Sigmoid colon (tissue), 7 donors: ENCODE measurements around the gene CHRM4. TPM values are rescaled to one million over a fixed set of nuclear protein-coding genes. Genes with fewer than 3 reads are reported as not detected.

Experiments used
- DNase-seq: peaks from one replicate; pipeline ENCODE4 v3.0.0-alpha.2; 2019
- H3K27ac ChIP-seq, 4 donors: fragments of 200-600 bp; sonication (generic); one replicate each; pipeline ENCODE4 v1.5.1; 2016 to 2019; ENCODE audit warnings: mild to moderate bottlenecking in 1 of 4
- H3K27me3 ChIP-seq, 3 donors: fragments of 200-600 bp; sonication (generic); one replicate each; pipeline ENCODE4 v1.5.1; 2019; ENCODE audit warnings: mild to moderate bottlenecking in 1 of 3
- H3K36me3 ChIP-seq, 4 donors: fragments of 200-600 bp; sonication (generic); one replicate each; pipeline ENCODE4 v1.5.1; 2016 to 2019
- H3K4me1 ChIP-seq, 4 donors: fragments of 200-600 bp; sonication (generic); one replicate each; pipeline ENCODE4 v1.5.1; 2017 to 2019
- H3K4me3 ChIP-seq, 4 donors: fragments of 200-600 bp; sonication (generic); one replicate each; pipeline ENCODE4 v1.5.1; 2017 to 2019; ENCODE audit warnings: mild to moderate bottlenecking in 2 of 4, moderate library complexity in 1 of 4
- H3K9me3 ChIP-seq, 4 donors: fragments of 200-600 bp in 3 of 4; sonication (generic) in 3 of 4; one replicate each; pipeline versions ENCODE4 v1.5.1 to v1.6.1; 2013 to 2019
- EP300 ChIP-seq, 4 donors: sonication (generic); formaldehyde crosslinking; IDR thresholded peaks; one replicate each; pipeline ENCODE4 v1.6.1; 2017; ENCODE audit warnings: antibody characterized with exemption in 4 of 4
- POLR2A ChIP-seq, 2 donors: fragments of 450-650 bp; IDR thresholded peaks; one replicate each; pipeline ENCODE4 v1.6.1; 2016; ENCODE audit warnings: antibody characterized with exemption in 2 of 2, mild to moderate bottlenecking in 2 of 2, moderate library complexity in 2 of 2
- POLR2AphosphoS5 ChIP-seq, 4 donors: sonication (generic); formaldehyde crosslinking; IDR thresholded peaks; one replicate each; pipeline ENCODE4 v1.6.1; 2017; ENCODE audit warnings: antibody characterized with exemption in 4 of 4
- WGBS, 2 donors: extraction: QIAGEN DNeasy Blood & Tissue Kit; methylation state at CpG; one replicate each; pipeline ENCODE4 v1.1.7; 2013; 5-methylcytosine and 5-hydroxymethylcytosine counted together
- intact Hi-C: fragments of 100-400 bp; cut with DNase I; formaldehyde crosslinking; loops from one replicate; pipeline ENCODE4 v1.15.1; 2023
- polyA plus RNA-seq, 3 donors: library from polyadenylated mRNA; stranded (reverse); fragments of 200-250 nt; gene quantifications; one replicate each; pipeline ENCODE4 v1.2.3, GENCODE V29; 2013
- total RNA-seq, 4 donors: library from RNA; depleted of rRNA; stranded (reverse); fragments of >200 nt; gene quantifications; one replicate each; pipeline ENCODE4 v1.1.0, GENCODE V29; 2016
- TF ChIP-seq, protein P1 (sequence below), 4 experiments: fragments of 450-650 bp in 3 of 4; fragments of 200-600 bp in 1 of 4; IDR thresholded peaks; one replicate each; pipeline ENCODE4 v1.5.1; 2016 to 2019; ENCODE audit warnings: antibody characterized with exemption in 4 of 4, mild to moderate bottlenecking in 3 of 4, moderate library complexity in 2 of 4
- donor health status: healthy with polysubstance abuse.
- donor health status: Bipolar disorder and iron deficiency.
- donor health status: healthy.

Gene CHRM4
- total and polyA plus RNA-seq, 7 donors = 0.55 to 5.4 (median 2.9) TPM; not detected in 1

DNA sequence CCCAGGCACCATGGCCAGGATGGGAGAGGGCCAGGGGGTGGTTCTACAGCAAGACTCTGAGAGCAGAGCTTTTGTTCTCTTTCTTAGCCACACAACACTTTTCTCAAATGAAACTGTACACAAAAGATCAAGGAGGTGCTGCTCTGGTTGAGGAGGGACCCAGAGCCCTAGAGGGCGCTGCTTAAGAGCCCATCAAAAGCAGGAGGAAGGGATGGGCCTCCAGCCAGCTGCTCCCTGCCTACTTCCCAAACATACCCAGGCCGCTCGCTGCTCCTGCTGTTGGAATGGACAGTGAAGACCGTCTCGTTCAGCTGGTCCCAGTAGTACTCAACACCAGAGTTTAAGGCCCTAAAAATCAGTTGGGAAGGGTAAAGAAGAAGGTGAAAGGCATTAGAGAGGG is 18.4 kb upstream of the CHRM4 start:
- Histone ChIP-seq H3K9me3 (no peaks in the 10 kb centered on the region), H3K27me3 (no peaks in the 10 kb centered on the region), H3K27ac (no peak overlapping the region), H3K4me3 (no peak overlapping the region), H3K36me3 (peaks cover 13 to 74% (median 34%) of the 10 kb centered on the region in 4 donors), H3K4me1 (peaks cover 0 to 5% (median 2%) of the 10 kb centered on the region in 4 donors)
- WGBS, 2 donors = 87 to 90% methylated on average over 5 of the region's 5 CpGs
- DNase-seq = no peak
- intact Hi-C loops = no loop called here
- TF ChIP-seq POLR2AphosphoS5 (IDR thresholded peaks at IDR 0.05) = no peak
- TF ChIP-seq, protein P1, sequence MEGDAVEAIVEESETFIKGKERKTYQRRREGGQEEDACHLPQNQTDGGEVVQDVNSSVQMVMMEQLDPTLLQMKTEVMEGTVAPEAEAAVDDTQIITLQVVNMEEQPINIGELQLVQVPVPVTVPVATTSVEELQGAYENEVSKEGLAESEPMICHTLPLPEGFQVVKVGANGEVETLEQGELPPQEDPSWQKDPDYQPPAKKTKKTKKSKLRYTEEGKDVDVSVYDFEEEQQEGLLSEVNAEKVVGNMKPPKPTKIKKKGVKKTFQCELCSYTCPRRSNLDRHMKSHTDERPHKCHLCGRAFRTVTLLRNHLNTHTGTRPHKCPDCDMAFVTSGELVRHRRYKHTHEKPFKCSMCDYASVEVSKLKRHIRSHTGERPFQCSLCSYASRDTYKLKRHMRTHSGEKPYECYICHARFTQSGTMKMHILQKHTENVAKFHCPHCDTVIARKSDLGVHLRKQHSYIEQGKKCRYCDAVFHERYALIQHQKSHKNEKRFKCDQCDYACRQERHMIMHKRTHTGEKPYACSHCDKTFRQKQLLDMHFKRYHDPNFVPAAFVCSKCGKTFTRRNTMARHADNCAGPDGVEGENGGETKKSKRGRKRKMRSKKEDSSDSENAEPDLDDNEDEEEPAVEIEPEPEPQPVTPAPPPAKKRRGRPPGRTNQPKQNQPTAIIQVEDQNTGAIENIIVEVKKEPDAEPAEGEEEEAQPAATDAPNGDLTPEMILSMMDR (IDR thresholded peaks at IDR 0.05) = no peak
- no peak for TF ChIP-seq POLR2A (IDR thresholded peaks at IDR 0.05)
- TF ChIP-seq EP300 (IDR thresholded peaks at IDR 0.05) = no peak

DNA sequence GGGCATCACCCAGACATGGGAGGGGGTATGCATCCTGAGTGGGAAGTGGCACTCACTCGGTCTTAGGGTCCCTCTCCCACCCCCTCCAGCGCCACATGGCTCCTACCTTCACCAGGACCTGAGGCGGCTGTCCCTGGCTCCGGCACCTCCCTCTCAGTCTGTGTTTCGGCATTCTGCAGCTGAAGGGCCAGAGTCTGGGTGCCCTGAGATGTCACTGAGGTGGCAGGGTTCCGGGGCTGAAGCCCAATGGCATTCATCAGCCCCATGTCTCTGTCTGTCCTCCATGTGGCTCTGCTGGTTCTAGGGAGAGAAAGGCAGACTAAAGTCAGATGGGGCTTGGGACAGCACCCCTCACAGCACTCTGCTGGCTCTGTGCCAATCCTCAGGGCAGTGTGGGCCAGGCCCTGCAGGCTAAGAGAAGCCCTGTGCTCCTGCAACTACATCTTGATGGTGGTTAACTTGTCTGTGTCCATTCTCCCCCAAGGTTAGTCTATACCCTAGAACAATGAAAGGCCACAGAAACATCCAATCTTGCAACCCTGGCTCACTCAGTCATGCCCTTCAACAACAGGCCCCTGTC is 16.9 kb upstream of the CHRM4 start:
- intact Hi-C loops = no loop called here

DNA sequence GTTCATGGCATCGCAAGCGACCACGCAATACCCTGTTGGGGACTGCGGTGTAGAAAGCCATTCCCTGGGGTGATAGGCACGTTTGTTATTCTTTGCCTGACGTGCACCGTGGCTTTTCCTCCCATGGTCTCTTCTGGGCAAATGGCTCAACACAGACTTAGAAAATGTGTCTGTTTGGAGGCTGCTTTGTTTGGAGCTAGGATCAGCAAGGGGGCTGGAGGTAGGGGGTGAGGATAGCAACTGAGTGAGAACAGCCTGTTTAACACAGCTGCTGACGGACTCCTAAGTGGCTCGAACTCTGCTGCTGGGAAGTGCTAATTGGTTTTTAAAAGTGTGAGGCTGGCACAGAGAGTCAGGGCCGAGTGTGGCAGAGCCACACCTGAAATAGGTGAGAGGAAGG is 16.1 kb upstream of the CHRM4 start:
- intact Hi-C loops = no loop called here

More for the DNA sequence above, 16.9 kb upstream of the CHRM4 start:
- peaks cover 13 to 71% (median 26%) of the 10 kb centered on the region in 4 donors for H3K36me3 ChIP-seq
- H3K4me1 ChIP-seq = peaks cover 0 to 10% (median 5%) of the 10 kb centered on the region in 4 donors
- no peak for TF ChIP-seq POLR2A (IDR thresholded peaks at IDR 0.05)
- no peak for TF ChIP-seq POLR2AphosphoS5 (IDR thresholded peaks at IDR 0.05)
- TF ChIP-seq, protein P1 (IDR thresholded peaks at IDR 0.05) = no peak
- no peak for TF ChIP-seq EP300 (IDR thresholded peaks at IDR 0.05)
- H3K9me3 ChIP-seq = no peaks in the 10 kb centered on the region
- no peaks in the 10 kb centered on the region for H3K27me3 ChIP-seq
- no peak overlapping the region for H3K27ac ChIP-seq
- DNase-seq = no peak
- WGBS, 2 donors = 96 to 97% methylated on average over 6 of the region's 6 CpGs
- H3K4me3 ChIP-seq = no peak overlapping the region

DNA sequence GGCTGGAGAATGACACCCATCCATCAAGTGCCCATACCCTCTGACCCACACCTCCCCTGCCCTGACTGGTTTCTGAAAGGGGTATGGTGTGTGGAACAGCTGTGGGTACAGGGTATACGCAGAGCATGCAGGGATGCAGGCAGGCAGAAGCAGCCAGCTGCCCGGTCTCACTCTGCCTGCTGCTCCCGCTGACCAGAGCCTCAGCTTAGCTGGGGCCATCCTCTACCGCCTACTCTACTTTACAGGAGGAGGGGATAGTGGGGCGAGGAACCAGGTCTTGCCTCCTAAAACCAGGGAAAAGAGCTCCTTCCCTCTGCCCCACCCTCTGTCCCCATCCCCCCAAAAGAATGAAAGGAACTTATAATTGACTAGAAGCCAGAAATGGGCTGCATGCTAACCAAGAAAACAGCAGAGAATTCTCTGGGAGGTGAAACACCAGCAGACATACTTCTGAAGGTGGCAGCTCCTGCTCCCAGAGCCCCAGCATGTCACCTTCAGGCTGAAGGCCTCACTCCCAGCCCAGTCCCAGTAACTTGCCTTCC is 13.0 kb upstream of the CHRM4 start:
- TF ChIP-seq POLR2A (IDR thresholded peaks at IDR 0.05) = no peak
- TF ChIP-seq EP300 (IDR thresholded peaks at IDR 0.05) = no peak
- TF ChIP-seq, protein P1 (IDR thresholded peaks at IDR 0.05) = no peak
- no peak for TF ChIP-seq POLR2AphosphoS5 (IDR thresholded peaks at IDR 0.05)
- whole genome bisulfite sequencing, 2 donors = 92 to 97% methylated on average over 5 of the region's 5 CpGs
- Histone ChIP-seq H3K27ac (no peak overlapping the region), H3K36me3 (peaks cover 13 to 63% (median 20%) of the 10 kb centered on the region in 4 donors), H3K27me3 (no peaks in the 10 kb centered on the region), H3K9me3 (no peaks in the 10 kb centered on the region), H3K4me3 (no peak overlapping the region), H3K4me1 (peaks cover 0 to 10% (median 5%) of the 10 kb centered on the region in 4 donors)
- no peak for DNase-seq
- intact Hi-C loops = no loop called here

More for the DNA sequence above, 16.1 kb upstream of the CHRM4 start:
- H3K4me1 ChIP-seq = peaks cover 0 to 10% (median 5%) of the 10 kb centered on the region in 4 donors
- no peak for DNase-seq
- H3K9me3 ChIP-seq = no peaks in the 10 kb centered on the region
- peaks cover 13 to 69% (median 27%) of the 10 kb centered on the region in 4 donors for H3K36me3 ChIP-seq
- no peak overlapping the region for H3K27ac ChIP-seq
- TF ChIP-seq, protein P1 (IDR thresholded peaks at IDR 0.05) = no peak
- TF ChIP-seq POLR2AphosphoS5 (IDR thresholded peaks at IDR 0.05) (no peak), POLR2A (IDR thresholded peaks at IDR 0.05) (no peak), EP300 (IDR thresholded peaks at IDR 0.05) (no peak)
- no peaks in the 10 kb centered on the region for H3K27me3 ChIP-seq
- 88 to 95% methylated on average over 10 of the region's 10 CpGs for WGBS, 2 donors
- no peak overlapping the region for H3K4me3 ChIP-seq
